Measurements from ENCODE around the gene NCR1.
"Not testable (repeated sequence)": the region's sequence is repeated elsewhere in the genome, so short reads cannot be mapped to it uniquely, and the experiment has no call there.

Gene NCR1

GRCh38 chr19:54896036-54896435 lies 9.9 kb upstream of the NCR1 start:
- no peak for TF ChIP-seq CTCF (IDR thresholded peaks at IDR 0.05; ENCODE audit: low read depth, low read length, missing control alignments)
- DNase-seq (ENCODE audit: low read depth): no peak
- in situ Hi-C loops (cut with HindIII; ENCODE audit: low sequenced_read_pairs): no loop called here

GRCh38 chr19:54898685-54899084 lies 7.3 kb upstream of the NCR1 start:
- DNase-seq (ENCODE audit: low read depth); in situ Hi-C loops (cut with HindIII; ENCODE audit: low sequenced_read_pairs); H3K4me3 ChIP-seq (ENCODE audit: low read depth, low read length): not testable (repeated sequence)

More at GRCh38 chr19:54896036-54896435, 9.9 kb upstream of the NCR1 start:
- no peak overlapping the region for H3K4me3 ChIP-seq (ENCODE audit: low read depth, low read length)

GRCh38 chr19:54899646-54900045 lies 6.3 kb upstream of the NCR1 start:
- in situ Hi-C loops (cut with HindIII; ENCODE audit: low sequenced_read_pairs); DNase-seq (ENCODE audit: low read depth); H3K4me3 ChIP-seq (ENCODE audit: low read depth, low read length): not testable (repeated sequence)

GRCh38 chr19:54901153-54901552 lies 4.8 kb upstream of the NCR1 start:
- DNase-seq (ENCODE audit: low read depth); H3K4me3 ChIP-seq (ENCODE audit: low read depth, low read length); in situ Hi-C loops (cut with HindIII; ENCODE audit: low sequenced_read_pairs): not testable (repeated sequence)

- no peak for TF ChIP-seq CTCF (IDR thresholded peaks at IDR 0.05; ENCODE audit: low read depth, low read length, missing control alignments)
- H3K4me3 ChIP-seq (ENCODE audit: low read depth, low read length): no peak overlapping the region
- no peak for DNase-seq (ENCODE audit: low read depth)
- in situ Hi-C loops (cut with HindIII; ENCODE audit: low sequenced_read_pairs): no loop called here
These were observed 3.9 kb upstream of the NCR1 start for GRCh38 chr19:54902061-54902460.

GRCh38 chr19:54903303-54903702 lies 2.6 kb upstream of the NCR1 start:
- H3K4me3 ChIP-seq (ENCODE audit: low read depth, low read length): no peak overlapping the region
- no peak for DNase-seq (ENCODE audit: low read depth)
- in situ Hi-C loops (cut with HindIII; ENCODE audit: low sequenced_read_pairs): no loop called here
- TF ChIP-seq CTCF (IDR thresholded peaks at IDR 0.05; ENCODE audit: low read depth, low read length, missing control alignments): no peak

GRCh38 chr19:54904261-54904660 lies 1.7 kb upstream of the NCR1 start:
- in situ Hi-C loops (cut with HindIII; ENCODE audit: low sequenced_read_pairs); DNase-seq (ENCODE audit: low read depth): not testable (repeated sequence)

GRCh38 chr19:54905421-54905802 lies 536 bp upstream of the NCR1 start:
- in situ Hi-C loops (cut with HindIII; ENCODE audit: low sequenced_read_pairs): no loop called here
- DNase-seq (ENCODE audit: low read depth): no peak
- TF ChIP-seq CTCF (IDR thresholded peaks at IDR 0.05; ENCODE audit: low read depth, low read length, missing control alignments): no peak
- no peak overlapping the region for H3K4me3 ChIP-seq (ENCODE audit: low read depth, low read length)

More at GRCh38 chr19:54904261-54904660, 1.7 kb upstream of the NCR1 start:
- not testable (repeated sequence) for H3K4me3 ChIP-seq (ENCODE audit: low read depth, low read length)

- TF ChIP-seq CTCF (IDR thresholded peaks at IDR 0.05; ENCODE audit: low read depth, low read length, missing control alignments): no peak
- no peak for DNase-seq (ENCODE audit: low read depth)
- H3K4me3 ChIP-seq (ENCODE audit: low read depth, low read length): no peak overlapping the region
- in situ Hi-C loops (cut with HindIII; ENCODE audit: low sequenced_read_pairs): no loop called here
These were observed 871 bp downstream of the NCR1 start for GRCh38 chr19:54906819-54907218.

- DNase-seq (ENCODE audit: low read depth); in situ Hi-C loops (cut with HindIII; ENCODE audit: low sequenced_read_pairs); H3K4me3 ChIP-seq (ENCODE audit: low read depth, low read length): not testable (repeated sequence)
These were observed 2.0 kb downstream of the NCR1 start for GRCh38 chr19:54907899-54908298.
